NCI-H2171 treated with DMSO at 0.1 percent for 48 hours (cell line): ENCODE results near the gene GRIN2D.

Experiments
- DNase-seq: peaks from one replicate; lab custom pipeline; 2025; lab: John Stamatoyannopoulos, UW

Gene GRIN2D

DNA sequence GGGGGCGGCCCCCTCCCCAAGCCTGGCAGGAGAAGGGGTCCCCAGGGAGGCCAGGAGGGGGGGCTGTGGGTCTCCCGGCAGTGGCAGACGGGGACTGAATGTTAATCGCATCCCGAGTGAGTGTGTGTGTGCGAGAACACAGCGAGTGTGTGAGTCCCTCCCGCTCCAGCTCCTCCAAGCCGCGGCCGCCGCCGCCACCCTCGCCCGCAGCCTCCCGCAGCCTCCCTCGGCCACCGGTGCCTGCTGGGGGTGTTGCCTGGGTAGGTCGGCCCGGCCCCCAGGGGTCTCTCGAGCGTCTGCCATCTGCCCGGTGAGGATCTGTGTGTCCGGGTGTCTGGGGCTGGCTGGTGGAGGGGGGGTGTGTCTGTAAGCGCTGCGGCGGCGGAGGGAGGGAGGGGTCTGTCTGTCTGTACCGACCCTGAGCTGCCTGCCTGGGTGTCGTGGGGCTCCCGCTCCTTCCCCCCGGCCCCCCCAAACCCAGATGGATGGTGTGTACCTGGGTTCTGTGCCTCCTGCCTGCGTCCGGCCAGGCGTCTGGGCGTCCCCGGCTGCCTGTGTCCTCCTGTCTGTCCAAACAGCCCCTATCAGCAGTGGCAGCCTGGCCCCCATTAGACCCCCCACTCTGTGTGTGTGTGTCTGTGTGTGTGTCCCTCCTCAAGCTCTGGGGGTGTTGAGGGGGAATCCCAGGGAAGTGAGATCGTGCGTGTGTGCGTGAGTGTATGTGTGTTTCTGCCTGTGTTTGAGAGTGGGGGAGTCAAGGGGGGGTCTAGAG, at the start of gene GRIN2D:
TSS of gene GRIN2D (plus strand) at position 110 of the 772 bp plus-strand sequence. CDS start 4,725 bp downstream, outside the sequence.
- DNase-seq, result peak; percentile 65

DNA sequence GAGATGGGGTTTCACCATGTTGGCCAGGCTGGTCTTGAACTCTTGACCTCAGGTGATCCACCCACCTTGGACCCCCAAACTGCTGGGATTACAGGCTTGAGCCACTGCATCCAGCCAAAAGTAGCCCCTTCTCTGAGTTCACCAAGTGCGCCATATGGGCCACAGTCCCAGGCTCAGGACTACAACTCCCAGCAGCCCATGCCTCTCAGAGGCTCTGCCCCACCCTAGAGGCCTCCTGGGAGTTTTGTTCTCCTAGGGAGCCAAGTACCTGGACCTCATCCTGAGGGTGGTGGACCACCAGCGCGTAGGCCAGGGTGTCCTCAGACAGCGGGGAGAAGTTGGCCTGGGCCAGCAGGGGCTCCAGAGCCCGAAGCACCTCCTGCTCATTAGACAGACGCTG, 48.6 kb upstream of the GRIN2D start:
- DNase-seq, result peak; percentile 79

DNA sequence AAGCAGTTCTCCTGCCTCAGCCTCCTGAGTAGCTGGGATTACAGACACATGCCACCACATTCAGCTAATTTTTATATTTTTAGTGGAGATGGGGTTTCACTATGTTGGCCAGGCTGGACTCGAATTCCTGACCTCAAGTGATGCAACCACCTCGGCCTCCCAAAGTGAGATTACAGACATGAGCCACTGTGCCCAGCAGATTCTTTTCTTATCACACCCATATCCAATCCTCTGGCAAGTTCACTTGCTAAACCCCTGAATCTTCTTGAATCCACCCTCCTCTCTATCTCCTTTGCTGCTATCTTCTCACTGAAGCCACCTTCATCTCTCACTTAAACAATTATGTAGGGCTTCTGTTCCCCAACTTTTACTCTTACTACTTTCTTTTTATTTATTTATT, 47.3 kb upstream of the GRIN2D start:
- no peak for DNase-seq

DNA sequence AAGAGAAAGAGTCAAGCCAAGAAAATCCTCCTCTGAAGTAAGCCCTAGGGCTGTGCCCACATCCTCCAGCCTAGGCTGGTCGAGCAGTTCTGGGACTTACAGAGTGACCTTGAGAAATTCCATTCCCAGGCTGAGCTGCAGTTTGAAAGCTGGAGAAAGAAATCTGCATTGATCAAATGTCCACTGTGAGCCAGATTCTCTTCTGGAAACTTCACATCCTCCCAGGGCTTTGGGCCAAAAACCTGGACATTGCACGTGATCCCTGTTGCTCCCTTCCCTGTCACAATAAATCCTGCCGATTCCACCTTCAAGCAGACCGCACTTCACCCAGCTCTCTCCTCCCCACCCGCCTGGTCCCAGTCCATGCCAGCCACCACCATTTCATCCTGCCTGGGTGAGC, 45.4 kb upstream of the GRIN2D start:
- no peak for DNase-seq

DNA sequence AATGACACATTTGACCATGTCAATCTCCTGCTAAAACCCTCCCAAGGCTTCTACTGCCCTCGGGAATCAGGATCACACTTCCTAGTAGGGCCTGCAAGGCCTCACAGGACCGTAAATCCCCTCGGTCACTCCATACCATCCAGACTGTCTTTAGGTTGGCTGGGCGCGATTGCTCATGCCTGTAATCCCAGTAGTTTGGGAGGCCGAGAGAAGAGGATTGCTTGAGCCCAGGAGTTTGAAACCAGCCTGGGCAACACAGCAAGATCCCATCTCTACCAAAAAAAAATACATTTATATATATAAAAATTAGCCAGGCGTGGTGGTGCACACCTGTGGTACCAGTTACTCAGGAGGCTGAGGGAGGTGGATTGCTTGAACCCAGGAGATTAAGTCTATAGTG, 44.7 kb upstream of the GRIN2D start:
- no peak for DNase-seq

DNA sequence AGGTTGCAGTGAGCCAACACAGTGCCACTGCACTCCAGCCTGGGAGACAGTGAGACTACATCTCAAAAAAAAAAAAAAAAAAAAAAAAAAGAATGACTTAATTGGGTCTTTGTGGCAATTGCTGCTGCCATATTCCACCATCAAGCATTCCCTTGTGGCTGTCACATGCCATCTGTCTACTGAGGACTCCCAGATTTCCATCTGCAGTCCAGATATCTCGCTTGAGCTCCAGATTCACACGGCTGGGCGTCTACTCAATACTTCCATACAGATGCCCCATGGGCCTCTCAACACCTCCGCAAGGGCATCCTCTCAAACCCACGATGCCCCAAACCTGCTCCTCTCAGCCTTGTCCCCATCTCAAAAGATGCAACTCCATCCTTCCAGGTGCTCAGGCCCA, 42.6 kb upstream of the GRIN2D start:
- DNase-seq, result peak; percentile 97

DNA sequence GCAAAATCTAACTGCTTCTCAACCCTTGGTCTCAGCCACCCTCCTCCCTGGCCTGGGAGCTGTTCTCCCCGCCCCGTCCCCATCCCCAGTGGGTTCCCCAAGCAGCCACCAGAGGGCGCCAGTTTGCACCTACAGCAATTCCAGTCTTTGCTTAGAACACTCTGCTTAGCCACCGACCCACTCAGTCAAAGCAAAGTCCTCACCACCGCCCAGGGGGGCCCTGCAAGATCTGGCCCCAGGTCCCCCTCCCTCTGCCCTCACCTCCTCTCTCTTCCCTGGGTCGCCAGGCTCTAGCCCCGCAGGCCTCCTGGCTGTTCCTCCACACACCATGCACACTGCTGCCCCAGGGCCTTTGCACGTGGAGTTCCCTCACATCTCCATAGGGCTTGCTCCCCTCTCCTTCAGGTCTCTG, 42.1 kb upstream of the GRIN2D start:
- DNase-seq, result peak; percentile 92

DNA sequence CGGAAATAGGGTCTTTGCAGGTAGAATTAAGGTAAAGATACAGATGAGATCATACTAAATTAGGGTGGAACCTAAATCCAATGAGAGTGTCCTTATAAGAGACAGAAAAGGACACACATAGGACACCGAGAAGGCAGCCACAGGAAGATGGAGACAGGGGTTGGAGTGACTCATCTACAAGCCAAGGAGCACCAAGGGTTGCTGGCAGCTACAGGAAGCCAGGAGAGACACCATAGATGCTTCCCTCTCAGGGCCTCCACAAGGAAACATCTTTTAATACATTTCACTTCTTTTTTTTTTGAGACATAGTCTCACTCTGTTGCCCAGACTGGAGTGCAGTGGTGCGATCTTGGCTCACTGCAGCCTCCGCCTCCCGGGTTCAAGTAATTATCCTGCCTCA, 39.8 kb upstream of the GRIN2D start:
- DNase-seq, result no peak

DNA sequence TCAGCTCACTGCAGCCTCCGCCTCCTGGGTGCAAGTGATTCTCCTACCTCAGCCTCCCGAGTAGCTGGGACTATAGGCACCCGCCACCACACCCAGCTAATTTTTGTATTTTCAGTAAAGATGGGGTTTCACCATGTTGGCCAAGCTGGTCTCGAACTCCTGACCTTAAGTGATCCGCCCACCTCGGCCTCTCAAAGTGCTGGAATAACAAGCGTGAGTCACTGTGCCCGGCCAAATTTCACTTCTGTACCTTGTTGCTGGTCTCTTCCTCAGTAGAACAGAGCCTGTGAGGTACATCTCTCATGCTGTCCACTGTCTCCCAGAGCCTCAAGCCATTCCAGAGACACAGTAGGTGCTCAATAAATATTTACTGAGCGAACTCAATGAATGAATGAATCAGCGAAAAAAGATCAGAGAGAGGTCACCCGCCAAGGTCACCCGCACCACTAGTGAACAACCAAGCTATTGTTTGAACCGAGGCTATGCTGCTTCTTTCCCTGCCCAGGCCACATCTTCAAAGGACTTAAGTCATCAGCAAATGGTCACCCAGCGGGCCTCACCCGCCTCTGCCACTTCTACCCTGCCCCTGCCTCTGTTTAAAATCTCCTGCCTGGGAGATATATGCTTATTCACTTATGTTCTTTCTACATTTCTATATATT, 39.0 kb upstream of the GRIN2D start:
- no peak for DNase-seq

DNA sequence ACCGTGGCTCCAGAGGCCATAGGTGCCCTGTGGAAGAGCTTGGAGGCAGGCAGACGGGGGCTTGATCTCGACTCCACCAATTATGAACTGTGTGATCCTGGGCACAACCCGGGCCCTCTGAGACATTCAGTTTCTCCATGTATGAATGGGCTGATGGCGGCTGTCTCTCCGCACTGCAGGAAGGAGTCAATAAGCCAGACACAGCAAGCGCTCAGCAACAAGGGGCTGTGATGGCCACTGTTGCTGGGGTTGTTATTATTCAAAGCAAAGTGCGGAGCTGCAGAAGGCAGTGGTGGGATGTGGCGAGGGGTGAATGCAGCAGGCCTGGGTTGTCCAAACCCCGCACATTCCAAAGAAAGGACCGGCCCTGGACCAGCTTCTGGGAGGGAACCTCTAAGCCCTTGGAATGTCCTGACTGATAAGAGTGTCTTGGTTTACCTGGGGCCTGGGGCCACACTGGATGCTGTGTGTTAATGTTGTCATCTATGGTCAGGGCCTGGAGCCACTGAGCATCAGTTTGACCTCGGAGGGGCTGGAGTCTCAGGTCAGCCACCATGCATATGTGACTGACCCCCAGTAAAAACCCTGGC, 38.0 kb upstream of the GRIN2D start:
- no peak for DNase-seq

DNA sequence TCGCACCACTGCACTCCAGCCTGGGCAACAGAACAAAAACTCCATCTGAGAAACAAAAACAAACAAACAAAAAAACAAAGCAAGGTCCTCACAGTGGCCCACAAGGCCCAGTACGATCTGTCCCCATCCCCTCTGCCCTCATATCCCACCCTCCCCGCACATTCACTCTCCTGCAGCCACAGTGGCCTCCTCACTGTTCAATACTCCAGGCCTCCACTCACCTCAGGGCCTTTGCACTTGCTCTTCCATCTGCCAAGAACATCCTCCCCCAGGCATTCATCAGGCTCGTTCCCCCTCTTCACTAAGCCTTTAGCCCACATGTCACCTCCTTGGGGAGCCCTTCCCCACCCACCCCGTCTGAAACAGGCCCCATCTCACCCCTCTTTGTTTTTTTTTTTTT, 34.3 kb upstream of the GRIN2D start:
- DNase-seq, result no peak

DNA sequence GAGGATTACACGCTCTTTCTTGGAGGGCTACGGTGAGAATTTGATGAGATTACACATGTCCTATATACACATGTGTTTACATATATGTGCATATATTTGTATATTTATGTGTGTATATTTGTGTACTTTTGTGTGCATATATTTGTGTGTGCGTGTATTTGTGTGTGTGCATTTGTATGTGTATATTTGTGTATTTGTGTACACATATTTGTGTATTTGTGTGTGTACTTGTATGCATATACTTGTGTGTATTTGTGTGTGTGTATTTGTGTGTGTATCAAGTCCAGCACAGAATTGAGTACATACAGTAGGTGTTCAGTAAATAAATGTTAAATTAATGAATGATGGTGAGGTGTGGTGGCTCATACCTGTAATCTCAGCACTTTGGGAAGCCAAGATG, 31.6 kb upstream of the GRIN2D start:
- no peak for DNase-seq

DNA sequence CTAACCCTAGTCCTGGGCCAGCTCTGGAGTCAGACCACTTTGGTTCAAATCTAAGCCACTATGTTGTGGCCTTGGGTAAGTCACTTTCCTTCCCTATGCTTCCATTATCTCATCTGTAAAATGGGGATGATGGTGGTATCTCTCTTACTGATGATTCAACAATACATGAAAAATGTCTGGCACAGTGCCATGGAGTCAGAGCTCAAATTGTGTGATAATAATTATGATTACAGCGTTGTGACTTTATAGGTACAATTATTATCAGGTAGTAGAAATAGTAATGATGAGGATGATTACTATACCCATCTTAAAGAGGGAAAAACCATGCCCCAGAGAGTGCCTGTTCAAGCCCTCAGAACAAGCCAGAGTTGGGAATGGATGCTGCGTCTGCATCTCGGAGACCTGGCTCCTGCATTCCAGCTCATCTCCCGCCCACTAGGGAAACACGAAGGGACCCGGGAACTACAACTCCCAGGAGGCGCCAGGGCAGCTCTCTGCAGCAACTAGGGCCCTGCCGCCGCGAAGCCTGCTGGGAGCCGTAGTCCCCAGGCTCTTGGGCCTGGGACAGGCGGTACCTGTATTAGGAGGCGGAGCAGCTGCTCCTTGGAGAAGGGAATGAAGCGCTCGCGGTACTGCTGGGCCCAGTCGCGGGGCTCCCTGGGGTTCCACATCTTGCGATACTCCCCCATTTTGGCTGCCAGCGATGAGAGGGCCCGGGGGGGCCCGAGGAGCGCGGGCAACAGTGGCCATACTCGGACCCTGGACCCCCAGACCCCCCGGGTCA, 30.6 kb upstream of the GRIN2D start:
- DNase-seq, result peak; percentile 98

DNA sequence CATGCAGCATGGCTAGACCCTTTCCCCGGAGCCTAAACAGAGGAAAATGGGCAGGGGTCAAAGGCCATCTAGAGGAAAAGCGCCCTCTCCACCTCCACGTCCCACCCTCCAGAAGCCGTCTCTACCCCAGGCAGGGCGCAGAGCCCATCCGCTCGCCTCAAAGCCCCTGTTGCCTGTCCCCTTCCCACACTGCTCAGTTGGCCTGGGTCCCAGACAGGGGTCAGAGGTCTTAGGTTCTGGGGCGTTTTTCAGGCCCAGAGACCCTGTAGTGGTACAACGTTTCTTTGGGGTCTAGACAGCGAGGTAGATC, 30.0 kb upstream of the GRIN2D start:
- DNase-seq, result peak; percentile 62

DNA sequence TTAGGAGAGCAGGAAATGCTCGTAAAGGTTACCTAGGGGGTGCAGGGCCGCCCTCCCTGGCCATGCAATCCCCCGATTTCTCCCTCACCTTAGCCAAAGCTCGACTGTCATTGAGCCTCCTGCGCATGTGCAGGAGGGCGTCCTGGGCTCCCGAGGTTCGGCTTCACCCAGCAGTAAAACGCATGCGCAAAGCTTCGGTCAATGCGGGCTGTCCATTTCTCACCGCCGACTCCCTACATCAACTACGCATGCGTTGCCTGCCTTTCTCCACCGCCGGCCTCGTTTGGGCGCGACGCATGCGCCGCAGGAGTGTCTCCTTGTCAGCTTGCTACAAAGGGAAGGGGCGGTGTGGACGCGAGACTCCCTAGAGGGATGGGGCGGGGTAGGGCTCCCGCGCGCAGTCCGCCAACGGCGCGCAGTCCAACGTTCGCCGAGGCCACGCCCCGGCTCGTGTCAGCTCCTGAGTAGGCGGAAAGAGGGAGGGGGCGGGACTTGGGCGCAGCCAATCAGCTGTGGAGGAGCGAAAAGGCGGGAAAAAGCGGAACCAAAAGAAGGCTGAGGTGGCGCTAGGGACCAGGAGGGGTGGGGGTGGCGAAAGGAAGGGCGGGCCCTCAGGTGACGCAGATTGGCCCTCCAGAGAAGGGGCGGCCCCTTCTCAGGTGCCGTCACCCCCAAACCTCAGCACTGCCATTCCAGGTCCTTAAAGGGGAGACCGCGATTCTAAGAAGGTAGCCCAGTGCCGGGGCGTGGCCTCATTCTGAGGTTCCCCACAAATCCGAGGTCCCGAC, 29.5 kb upstream of the GRIN2D start, which contains the start of the genes SYNGR4 and TMEM143:
TSS of gene SYNGR4 (plus strand) at position 558 of the 788 bp plus-strand sequence. CDS start 1,476 bp downstream, outside the sequence.
TSS of gene TMEM143 (minus strand) at position 131 of the 788 bp plus-strand sequence. CDS start at position 111, 20 bp downstream.
- peak; percentile 100 for DNase-seq

DNA sequence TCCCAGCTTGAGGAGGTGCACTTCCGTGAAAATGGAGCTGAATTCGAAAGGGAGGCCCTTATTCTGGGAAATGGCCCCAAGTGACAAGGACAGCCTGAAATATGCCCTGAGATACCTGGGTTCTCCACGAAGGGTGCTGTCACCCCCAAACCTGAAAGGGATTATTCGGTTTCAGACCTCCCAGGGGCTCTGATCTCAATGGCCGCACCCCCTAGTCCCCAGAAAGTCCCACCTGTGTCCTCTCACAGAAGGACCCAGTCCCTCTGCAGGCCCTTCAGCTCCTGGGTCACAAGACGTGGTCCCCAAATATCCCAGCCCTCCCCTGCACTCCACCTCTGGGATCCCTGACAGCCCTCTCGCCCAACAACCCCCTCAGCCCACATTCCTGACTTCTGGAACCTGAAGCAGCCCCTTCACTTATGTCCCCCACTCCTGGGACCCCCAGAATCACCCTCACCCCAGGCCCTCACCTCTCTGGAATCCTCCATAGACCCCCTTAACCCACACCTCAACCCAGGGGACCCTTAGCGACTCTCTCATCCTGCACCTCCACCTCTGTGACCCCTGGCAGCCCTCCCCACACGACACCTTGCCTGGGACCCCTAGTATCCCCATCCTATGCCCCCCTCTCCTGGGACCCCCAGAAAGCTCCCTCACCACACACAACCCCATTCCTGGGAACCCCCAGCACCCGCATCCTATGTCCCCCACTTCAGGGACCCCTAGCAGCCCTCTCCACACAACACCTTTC, 28.7 kb upstream of the GRIN2D start:
- DNase-seq, result no peak

DNA sequence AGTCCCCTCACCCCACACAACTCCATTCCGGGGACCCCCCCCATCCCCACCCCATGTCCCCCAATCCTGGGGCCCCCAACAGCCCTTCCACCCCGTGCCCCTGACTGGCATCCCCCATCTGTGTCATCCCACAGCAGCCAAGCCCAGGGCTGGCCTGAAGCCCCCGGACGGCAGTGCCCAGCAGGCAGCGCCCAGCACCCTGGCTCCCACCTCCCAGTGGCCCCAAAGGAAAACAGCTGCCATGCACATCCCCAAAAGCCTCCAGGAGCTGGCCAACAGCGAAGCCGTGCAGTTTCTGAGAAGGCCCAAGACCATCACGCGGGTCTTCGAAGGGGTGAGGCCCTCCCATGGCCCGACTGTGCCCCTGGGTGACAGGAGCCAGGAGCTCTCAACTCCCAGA, 27.9 kb upstream of the GRIN2D start:
- DNase-seq, result no peak

DNA sequence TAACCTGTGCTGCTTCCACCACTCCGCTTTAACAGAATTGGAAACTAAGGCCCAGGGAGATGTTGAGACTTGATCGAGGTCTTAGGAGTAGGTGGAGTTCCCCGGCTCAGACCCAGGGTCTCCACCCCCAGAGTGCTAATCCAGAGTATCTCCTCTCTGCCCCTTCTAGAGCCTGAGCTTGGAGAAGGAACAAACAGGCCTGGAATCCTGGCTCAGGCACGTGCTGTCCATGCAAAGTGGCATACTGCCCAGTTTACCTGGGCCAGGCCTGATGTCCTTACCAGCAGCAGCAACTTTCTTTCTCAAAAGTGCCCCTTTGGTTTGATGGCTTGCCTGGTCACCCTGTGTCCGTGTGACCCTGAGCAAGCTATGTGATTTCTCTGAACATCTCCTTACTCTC, 25.6 kb upstream of the GRIN2D start:
- DNase-seq, result no peak

DNA sequence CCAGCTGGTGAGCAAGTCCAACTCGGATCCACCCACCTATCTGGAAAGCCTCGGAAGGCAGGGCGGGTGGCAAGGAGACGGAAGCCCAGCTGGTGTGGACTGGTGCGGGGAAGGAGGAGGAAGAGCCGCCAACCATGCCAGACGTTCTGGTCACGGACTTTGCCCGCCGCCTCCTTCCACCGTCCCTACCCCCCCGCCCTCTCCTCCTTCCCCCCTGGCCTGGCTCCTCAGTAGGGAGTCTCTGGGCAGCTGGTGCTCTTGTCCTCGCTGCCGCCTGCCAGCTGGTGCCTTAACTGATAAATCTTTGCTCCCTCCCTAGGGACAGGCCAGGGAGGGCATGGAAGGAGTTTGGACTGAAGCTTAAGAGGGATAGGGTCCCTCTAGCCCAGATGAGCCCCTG, 24.5 kb upstream of the GRIN2D start:
- DNase-seq, result peak; percentile 89

DNA sequence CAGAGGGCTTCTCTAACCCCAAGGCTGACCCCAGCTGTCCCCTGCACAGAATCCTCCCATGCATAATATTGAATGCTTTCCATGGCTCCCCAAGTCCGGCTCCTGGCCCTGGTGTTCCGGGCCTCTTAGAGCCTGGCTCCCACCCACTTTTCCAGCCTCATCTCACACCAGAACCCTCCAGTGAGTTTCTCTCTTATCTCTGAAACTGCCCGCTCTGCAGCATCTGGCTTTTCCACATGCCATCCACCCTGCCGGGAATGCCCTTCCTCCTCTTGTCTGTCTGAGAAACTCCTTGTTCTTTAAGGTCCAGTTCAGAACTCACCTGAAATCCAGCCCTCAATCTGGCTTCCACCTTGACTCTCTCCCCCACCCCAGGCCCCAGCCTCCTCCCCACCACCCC, 22.5 kb upstream of the GRIN2D start:
- DNase-seq, result peak; percentile 35

DNA sequence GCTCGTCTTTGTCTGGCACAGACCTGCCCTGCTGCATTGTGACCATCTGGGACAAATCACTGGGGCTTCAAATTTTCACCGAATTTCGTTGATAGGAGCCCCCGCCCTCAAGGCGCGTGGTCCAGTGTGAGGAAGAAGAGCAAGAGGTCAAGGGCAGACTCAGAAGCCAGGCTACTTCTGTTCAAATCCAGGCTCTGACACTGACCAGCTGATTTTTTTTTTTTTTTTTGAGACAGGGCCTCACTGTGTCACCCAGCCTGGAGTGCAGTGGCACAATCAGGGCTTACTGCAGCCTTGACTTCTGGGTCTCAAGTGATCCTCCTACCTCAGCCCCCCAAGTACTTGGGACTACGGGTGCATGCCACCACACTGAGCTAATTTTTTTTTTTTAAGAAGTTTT, 22.1 kb upstream of the GRIN2D start:
- DNase-seq, result no peak
